ENCODE results near the gene TESPA1.

GRCh38 chr12:54980341-54980740 lies 4.2 kb downstream of the TESPA1 start:
- TF ChIP-seq CTCF (conservative IDR thresholded peaks at IDR 0.05; ENCODE audit: low read depth, low read length) = no peak
- no peak for TF ChIP-seq EZH2 (IDR thresholded peaks at IDR 0.05; ENCODE audit: low read length, unreplicated experiment)
